IPS-NIHi11 (cell line): ENCODE measurements around the gene GRIP2.

ENCODE experiments used
- DNase-seq: peaks from one replicate; pipeline ENCODE4 v3.0.0; 2012; ENCODE audit warnings: mixed read lengths, low spot score

Gene GRIP2

DNA sequence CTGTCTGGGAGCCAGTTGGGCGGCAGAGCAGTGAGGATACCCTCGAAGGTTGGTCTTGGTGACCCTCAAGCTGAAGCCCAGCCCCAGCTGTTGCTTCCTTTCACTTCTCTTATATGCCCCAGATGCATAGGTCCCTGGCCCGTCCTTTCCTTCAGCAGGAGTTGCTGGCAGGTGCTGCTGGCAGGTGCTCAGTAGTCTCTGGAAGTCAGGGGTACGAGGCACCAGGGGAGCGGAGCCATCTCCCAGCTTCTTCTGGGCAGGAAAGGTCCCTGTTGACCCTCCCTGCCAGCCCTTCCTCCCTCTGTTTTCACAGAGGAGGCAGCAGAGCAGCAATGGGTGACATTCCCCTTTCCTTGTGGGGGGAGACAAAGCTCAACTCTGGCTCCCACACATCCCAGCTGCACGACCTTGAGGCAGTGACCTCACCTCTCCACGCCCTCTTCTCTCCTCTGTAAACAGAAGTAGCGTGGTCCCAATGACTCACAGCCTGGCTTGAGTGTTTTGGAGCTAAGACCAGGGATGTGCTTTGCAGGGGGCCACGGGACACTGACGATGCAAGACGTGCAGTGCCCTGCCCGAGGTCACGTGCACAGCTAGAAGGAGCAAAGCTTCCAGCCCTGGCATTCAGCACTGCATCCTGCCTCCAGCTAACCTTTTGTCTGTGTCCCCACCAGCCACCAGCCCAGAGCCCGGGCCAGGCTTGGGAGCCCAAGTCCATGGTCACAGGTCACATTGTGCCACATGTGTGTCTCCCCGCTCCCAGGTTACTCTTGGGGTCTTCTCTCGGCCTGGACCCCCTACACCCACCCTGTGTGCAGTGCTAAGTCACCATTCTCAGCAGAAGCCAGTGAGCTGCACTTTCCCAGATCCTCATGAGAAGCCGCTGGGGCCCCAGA lies 88.0 kb downstream of the GRIP2 start:
- DNase-seq, result no peak

DNA sequence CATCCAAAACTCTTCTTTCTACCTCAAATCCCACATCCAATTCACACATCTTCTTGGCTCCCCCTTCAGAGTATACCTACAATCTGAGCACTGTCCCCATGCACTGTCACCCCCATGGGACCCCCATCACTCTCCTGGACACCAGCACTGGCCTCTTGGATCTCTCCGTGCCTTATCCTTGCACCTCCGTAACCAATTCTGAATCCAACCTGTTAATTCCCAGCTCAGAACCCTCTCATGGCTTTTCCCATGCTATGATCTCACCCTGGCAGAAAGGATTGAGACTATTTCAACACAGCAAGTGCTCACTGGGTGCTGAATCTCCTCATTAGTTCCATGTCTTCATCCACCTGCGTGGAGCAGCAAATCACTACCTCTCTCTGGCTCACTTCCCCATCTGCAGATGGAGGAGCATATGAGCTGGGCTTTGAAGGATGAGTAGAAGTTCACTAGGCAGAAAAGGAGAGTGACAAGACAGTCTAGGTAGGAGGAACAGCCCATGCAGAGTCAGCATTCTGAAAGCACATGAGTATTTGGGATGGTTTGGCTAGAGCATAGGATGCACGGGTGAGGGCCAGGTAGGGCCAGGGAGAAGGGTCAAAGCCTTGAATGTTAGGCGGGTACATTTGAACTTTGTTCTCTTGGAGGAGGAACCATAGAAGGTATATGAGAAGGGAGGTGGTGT lies 89.1 kb downstream of the GRIP2 start:
- DNase-seq, result no peak

DNA sequence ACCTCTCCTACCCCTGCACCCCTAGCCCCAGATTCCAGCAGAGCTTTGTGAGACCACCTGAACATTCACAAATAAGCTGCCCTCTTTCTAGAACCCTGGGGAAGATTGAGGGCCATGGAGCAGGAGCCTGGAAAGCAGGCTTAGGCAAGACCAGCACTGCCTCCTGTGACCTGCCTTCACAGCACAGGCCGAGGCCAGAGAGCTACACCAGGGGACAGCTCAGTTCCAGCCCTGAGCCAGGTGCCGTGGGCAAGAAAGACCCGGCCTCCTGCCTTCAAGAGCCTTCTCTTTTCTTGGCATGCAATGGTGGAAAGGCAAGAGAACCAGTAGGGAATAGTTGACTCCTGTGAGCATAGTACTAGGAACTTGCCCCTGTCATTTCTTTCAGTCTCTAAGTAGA lies 89.6 kb downstream of the GRIP2 start:
- no peak for DNase-seq

GRCh38 chr3:14448756-14449727 lies 91.1 kb downstream of the GRIP2 start:
- no peak for DNase-seq

DNA sequence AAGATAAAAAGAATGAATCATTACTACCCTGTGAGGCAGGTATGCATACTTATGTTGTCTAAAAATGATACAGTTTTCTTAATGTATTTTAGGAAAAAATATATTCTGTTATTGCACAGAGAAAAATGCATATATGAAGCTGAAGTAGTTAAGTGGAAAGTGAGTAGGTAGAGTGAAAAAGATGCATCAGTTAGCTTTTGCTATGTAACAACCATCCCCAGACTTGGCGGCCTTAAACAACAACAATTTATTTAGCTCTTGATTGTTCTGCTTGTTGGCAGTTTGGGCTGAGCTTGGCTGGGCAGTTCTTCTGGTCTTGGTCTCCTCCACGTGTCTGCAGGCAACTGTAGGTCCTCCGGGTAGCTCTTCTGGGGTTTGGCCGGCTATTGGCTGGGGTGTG lies 92.1 kb downstream of the GRIP2 start:
- no peak for DNase-seq

- DNase-seq, result no peak
Observed at GRCh38 chr3:14446988-14447570, 93.1 kb downstream of the GRIP2 start.

DNA sequence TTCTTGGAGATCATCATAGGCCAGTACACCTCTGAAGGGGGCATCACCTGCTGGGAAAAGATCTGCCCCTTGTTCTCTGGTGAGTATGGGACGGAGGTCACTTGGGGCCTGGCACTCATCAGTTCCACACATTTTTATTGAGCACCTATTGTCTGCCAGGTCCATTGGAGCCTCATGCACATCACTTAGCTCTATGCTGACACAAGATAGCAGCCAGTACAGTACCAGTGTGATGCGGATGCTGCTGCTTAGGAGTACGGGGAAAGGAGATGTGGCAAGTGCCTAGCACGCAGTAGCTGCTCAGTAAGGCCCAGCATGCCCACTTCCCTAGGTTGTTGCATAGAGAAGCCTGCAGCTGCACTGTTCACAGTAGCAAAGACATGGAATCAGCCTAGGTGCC lies 94.4 kb downstream of the GRIP2 start:
- DNase-seq, result no peak

- DNase-seq, result no peak
Observed at GRCh38 chr3:14444380-14444779, 95.8 kb downstream of the GRIP2 start.

GRCh38 chr3:14441920-14442300 lies 98.2 kb downstream of the GRIP2 start:
- DNase-seq, result no peak

DNA sequence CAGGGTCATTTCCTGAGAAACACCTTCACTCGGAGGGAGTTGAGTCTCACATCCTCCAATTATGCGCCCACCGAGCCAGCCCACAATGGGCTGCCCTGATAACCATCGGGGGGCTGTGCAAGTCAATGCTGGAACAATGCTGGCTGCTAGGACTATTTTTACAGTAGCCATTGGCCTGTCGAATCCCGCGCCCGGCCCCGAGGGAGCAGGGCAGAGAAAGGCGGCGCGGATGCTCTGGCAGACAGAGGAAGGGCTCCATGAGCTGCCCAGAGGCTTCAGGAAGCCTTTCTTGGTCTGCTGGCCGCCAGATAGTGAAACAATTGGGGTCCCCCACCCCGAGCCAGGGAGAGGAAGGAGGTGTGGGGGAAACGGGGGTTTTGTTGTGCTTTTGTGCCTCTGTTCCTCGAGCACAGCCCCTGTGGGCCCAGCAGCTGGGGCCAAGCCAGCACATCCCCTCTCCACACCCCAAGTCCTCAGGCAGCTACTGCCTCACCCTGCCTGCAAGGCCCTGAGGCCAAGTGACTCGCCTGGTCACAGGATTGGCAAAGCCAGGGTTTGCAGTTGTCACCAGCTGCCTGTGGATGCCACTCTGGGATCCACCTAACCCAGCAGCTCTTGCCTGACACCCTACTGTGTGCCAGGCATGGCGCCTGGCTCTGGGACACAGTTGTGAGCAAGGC lies 98.8 kb downstream of the GRIP2 start:
- DNase-seq, result no peak

DNA sequence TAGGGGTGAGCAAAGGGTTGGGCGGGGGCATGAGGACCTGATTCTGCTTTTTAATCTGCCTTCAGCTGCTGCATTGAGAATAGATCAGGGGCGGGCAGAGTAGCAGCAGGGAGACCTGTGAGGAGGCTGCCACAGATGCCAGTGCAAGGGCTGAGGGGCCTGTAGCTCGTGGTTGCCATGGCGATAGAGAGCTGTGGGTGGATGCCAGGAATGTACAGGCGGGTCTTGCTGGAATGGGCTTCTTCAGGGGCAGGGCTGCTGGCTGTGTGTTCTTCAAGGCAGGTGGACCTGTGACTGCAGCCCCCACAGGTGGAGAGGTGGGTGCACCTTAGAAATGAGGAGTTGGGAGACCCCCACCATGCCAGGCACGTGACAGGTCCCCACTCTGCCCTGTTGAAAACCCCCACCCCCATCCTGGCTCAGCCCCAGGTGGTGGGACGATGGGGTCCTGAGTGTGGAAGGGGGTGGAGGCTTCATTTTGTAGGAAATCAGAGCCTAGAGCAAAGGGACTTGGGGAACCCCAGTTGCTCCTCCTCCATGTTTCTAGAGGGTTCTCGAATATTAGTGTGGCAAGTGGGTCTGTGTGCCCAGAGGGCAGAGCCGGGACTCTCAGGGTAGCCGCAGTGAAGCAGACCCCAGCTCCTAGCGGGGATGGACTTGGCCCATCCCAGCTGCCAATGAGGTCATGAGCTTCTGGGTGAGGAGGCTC lies 99.5 kb downstream of the GRIP2 start:
- peak; percentile 82 for DNase-seq

DNA sequence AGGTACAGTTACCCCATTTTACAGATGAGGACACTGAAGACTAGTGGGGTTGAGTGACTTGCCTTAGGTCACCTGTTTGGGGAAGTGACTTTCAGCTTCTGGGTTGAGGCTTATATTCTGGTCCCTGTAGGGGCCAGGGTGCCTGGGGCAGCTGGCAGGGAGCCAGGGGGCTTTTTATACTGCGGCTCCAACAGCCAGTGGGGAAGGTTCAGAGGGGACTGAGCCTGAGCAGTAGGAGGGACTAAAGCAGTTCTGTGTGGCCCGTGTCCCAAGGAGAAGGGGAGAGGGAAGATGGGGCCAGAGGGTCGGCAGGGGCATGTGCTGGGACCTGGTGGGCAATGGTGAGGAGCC lies 100.0 kb downstream of the GRIP2 start:
- DNase-seq, result no peak

DNA sequence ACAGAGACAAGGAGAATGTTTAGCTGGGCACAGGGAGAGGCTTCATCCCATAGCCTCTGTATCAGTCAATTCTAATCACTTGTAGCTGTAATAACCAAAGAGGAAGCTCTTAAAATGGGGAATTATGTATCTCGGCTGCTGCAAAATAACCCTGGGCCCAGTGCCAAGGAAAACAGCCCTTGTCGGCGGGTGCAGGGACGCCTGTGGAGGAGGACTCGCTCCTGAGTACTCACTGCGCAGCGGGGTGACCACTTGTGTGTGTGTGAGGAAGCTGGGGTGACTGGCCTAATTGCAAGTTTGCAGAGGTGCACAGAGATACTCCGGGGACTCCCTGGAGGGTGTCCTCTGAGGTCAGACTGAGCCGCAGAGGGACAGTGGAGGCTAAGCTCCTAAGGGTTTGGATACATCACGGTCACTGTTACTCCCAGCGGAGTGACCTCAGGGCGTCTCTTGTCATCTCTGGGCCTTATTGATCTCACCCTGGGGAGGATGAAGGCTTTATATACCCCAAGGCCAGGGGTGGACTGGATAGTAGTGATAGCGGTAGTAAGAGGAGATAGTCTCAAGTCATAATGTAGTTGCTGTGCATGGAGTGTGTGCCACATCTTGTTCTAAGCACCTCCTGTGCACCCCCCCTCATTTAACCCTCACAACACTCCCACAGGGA lies 100.5 kb downstream of the GRIP2 start:
- no peak for DNase-seq
